ENCODE data around the gene PAFAH2.
"Not testable (repeated sequence)": the region's sequence is repeated elsewhere in the genome, so short reads cannot be mapped to it uniquely, and the experiment has no call there.

The PAFAH2 gene

GRCh38 chr1:25989440-25990234, 8.2 kb downstream of the PAFAH2 start:
- H3K4me3 ChIP-seq (ENCODE audit: low read depth, low read length) = no peak overlapping the region

- H3K4me3 ChIP-seq (ENCODE audit: low read depth, low read length) = no peak overlapping the region
Observed at GRCh38 chr1:25987951-25988350, 9.9 kb downstream of the PAFAH2 start.

- H3K4me3 ChIP-seq (ENCODE audit: low read depth, low read length) = not testable (repeated sequence)
Observed at GRCh38 chr1:25986773-25987172, 11.1 kb downstream of the PAFAH2 start.

- H3K4me3 ChIP-seq (ENCODE audit: low read depth, low read length) = no peak overlapping the region
Observed at GRCh38 chr1:25985670-25986069, 12.2 kb downstream of the PAFAH2 start.

DNA sequence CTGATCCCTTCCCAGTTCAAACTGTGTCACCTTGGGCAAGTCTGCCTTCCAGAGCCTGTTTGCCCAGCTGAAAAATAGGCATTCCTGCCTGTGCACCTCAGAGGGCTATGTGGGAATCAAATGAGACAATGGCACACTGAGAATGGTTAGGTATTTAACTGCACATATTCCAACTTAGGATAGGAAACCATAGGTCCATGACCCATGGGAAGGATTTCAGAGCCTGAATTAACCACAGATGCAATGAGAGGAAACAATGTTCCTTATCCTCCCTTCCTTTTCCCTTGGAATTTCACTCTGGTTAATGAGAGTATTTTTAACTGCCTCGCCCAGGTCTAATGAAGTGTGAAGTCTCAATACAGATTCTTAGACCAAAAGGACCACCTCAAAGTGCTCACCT, 12.7 kb downstream of the PAFAH2 start:
- no peak overlapping the region for H3K4me3 ChIP-seq (ENCODE audit: low read depth, low read length)

DNA sequence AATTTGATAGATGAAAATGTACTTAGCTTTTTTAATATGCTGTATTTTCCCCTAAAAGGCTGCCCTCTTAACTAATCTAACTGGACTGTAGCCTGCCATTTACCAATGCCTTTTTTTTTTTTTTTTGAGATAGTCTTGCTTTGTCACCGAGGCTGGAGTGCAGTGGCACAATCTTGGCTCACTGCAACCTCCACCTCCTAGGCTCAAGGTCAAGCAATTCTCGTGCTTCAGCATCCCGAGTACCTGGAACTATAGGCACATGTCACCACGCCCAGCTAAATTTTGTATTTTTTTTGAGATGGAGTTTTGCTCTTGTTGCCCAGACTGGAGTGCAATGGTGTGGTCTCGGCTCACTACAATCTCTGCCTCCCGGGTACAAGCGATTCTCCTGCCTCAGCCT, 18.7 kb downstream of the PAFAH2 start:
- no peak overlapping the region for H3K4me3 ChIP-seq (ENCODE audit: low read depth, low read length)

DNA sequence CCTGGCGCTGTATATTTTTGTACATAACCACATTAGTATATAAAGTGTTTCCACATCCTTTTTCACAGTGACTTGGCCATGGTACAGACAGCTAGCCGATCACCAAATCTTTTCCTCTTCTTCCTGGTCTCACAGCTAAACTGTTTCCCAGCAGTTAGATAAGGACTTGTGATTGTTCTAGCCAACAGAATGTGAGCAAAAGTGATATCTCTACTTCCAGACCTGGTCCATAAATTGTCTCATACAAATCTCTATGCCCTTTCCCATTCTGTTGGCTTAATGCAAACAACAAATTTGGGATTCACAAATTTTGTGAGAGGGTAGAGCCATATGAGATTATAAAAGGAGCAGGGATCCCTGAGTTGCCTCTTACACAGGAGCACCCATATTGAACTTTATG, 19.5 kb downstream of the PAFAH2 start:
- no peak overlapping the region for H3K4me3 ChIP-seq (ENCODE audit: low read depth, low read length)

GRCh38 chr1:25977801-25978200, 20.1 kb downstream of the PAFAH2 start:
- no peak overlapping the region for H3K4me3 ChIP-seq (ENCODE audit: low read depth, low read length)

DNA sequence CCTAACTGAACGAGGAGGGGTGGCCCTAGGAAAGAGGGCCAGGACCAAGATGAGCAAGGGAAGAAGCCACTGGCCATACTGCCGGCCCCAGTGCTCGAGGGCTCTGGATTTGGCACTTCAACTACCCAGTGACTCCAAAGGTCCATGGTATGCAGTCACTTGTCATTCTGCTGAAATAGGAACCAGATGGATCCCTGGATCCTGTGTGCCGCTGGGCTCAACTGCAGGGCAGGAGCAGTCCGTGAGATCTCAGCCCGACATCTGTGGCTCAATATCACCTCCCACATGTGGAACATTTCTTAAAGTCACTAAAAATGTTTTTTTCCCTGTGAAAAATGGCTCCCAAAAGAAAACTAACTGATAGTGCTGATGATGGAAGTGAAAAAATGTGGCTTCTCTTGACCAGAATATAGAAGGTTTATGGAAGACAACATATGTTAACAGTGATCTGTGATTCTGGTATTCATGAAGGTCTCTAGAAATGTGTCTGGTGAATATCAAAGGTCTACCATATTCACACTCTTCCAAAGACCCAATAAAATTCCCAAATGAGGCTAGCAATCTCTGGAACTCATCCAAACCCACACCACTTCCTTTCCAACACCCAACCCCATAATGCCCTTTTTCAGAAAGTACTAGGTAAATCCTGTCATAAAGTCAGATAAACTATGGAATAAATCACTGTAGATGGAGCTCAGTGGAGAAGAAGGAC, 24.1 kb downstream of the PAFAH2 start:
- no peak overlapping the region for H3K4me3 ChIP-seq (ENCODE audit: low read depth, low read length)

DNA sequence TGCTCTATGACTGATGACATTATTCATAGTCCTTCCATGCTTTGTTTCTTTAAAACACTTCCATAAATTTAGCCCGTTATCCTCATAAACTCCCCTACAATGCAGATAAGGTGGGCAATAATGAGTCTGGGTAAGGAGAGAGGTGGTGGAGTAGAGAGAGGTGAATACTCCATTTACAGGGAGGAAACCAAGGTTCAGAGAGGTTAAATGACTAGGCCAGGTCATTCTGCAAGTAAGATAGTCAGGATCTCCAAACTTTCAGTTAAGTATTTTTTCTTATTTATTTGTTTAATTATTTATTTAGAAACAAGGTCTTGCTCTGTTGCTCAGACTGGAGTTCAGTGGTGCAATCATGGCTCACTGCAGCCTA, 26.1 kb downstream of the PAFAH2 start:
- no peak overlapping the region for H3K4me3 ChIP-seq (ENCODE audit: low read depth, low read length)

DNA sequence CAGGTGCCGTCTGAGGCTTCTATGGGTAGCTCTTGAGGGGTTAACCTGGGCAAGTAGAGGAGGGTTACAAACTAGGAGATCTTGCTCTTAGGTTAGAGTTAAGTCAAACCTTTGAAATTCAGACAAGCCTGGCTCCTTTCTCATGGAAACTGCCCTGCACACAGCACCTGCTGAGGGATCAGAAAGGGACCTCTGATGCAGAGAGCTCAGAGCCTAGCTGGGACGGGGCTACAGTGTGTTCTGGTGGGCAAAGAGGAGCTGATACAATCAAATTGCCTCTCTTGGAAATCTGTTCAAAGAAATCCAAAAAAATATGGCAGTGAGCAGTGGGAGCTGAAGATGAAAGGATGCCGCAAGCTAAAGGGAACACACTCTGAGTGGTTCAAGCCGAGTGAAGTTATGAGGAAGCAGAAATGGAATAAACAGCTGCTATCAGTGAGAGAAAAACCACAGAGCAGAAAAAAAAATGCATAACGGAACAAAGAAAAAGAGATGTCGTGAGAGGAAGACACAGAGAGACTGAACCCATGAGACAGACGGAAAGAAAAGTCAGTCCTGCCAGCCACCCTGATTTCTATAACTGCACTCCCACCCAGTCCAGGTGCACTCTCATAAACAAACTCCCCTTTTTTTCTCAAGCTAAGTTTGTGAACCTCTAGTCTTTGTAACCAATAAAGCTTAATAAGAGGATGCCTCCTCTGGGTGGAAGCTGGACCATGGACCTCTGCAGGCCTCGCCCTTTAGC, 26.6 kb downstream of the PAFAH2 start:
- H3K4me3 ChIP-seq (ENCODE audit: low read depth, low read length) = no peak overlapping the region

GRCh38 chr1:25967308-25967707, 30.6 kb downstream of the PAFAH2 start:
- no peak overlapping the region for H3K4me3 ChIP-seq (ENCODE audit: low read depth, low read length)

DNA sequence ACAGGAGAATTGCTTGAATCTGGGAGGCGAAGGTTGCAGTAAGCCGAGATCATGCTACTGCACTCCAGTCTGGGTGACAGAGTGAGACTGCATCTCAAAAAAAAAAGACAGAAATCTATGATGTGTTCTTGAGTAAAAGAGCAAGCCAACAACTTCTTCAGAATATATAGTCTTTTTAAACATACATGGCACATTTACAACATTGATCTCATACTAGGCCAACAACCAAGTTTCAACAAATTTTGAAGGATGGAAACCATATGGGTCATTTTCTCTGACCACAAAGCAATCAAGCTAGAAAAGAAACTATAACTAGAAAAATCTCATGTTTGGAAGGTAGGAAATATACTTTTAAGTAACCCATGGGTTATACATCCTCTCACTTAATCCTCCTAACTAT, 38.3 kb downstream of the PAFAH2 start:
- H3K4me3 ChIP-seq (ENCODE audit: low read depth, low read length) = no peak overlapping the region

GRCh38 chr1:25958465-25958864, 39.4 kb downstream of the PAFAH2 start:
- H3K4me3 ChIP-seq (ENCODE audit: low read depth, low read length) = no peak overlapping the region

DNA sequence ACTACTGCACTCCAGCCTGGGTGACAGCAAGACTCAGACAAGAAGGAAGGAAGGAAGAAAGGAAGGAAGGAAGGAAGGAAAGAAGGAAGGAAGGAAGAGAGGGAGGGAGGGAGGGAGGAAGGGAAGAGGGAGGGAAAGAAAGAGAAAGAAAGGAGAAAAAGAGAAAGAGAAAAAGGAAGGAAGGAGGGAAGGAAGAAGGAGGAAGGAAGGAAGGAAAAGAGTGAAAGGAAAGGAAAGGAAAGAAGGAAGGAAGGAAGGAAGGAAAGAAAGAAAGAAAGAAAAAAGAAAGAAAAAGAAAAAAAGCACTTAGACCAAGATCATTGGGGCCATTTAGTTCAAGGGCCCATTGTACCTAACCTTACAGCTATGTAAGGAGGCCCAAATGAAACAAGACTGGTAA, 42.3 kb downstream of the PAFAH2 start:
- no peak overlapping the region for H3K4me3 ChIP-seq (ENCODE audit: low read depth, low read length)

DNA sequence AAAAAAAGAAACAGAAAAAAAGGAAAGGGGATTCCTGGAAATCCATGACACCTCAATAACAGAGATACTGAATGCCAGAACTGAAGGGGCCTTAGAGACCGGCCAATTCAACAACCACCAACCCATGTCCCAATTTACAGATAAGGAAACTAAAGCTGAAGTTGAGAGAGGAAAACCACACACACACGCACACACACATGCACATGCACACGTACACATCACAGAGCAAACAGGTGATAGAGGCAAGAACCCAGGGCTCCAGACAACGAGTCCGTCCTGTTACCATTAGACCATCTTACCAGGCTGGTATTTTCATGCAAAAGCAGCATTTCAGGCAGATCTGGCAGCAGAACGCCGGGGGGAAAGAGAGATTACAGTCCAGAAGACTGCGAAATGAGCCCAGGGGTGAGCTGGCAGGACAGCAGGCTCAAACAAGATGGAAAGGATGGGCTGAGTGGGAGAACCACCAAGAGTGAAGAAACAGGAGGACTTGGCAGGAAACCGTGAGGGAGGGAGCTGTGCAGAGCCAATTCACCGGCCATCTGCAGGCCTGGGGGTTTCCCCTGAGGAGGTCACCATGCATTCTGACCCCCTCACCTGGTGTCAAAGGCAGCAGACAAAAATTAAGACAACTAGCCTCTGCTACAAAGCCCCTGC, 43.5 kb downstream of the PAFAH2 start:
- no peak overlapping the region for H3K4me3 ChIP-seq (ENCODE audit: low read depth, low read length)

GRCh38 chr1:25952841-25953401, 44.9 kb downstream of the PAFAH2 start:
- no peak overlapping the region for H3K4me3 ChIP-seq (ENCODE audit: low read depth, low read length)

DNA sequence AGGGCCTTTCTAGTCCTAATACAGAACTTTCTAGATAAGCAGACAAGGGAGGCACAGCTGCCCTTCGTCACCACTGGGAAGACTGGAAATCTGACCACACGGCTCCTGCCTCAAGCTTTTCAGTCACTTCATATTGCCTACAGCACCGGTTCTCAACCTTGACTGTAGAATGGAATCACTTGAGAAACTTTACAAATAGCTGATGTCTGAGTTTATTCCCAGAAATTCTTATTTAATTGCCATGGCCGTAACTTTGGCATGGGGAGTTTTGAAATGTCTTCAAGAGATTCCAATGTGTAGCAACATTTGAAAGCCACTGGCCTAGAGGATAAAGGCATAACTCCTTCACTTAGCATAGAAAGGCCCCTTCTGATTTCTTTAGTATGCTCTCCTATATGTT, 49.2 kb downstream of the PAFAH2 start:
- no peak overlapping the region for H3K4me3 ChIP-seq (ENCODE audit: low read depth, low read length)

GRCh38 chr1:25947027-25947426, 50.8 kb downstream of the PAFAH2 start:
- H3K4me3 ChIP-seq (ENCODE audit: low read depth, low read length) = no peak overlapping the region

DNA sequence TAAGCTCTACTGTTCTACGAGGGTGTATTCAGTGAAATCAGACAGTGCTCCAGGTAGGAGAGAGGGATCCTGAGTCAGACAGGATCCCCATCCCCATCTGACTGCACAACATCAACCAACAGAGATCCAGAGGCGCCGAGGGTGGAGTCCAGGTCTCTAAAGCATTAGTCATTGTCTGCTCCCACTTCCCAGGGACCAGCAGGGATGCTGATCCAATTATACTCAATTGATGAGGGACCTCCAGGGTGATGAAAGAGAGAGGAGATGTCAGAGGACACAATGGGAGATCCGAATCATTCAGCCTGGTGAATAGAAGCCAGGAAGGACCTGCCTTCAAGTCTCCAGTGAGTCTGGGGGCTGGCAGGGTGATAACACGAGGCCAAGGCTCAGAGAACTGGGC, 52.1 kb downstream of the PAFAH2 start:
- H3K4me3 ChIP-seq (ENCODE audit: low read depth, low read length) = no peak overlapping the region

DNA sequence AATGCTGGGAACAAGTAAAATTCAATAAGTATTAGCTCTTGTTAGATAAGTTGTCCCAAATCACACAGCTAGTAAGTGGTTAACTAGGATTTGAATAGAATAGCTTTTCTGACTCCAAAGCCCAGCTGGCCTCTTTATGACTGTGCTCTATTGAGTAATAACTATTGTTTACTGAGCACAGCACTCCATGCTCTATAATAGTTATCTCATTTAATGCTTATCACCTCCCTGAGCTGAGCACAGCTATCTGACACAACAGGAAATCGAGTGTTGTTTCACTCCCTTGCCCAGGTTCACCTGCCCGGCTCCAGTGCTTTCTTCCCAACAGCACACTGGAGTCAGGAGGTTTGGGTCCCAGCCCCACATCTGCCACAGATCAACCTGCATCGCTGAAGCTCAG, 52.9 kb downstream of the PAFAH2 start:
- H3K4me3 ChIP-seq (ENCODE audit: low read depth, low read length) = no peak overlapping the region

Measured in iPS-11a (cell line).